ENCODE results near the gene IL18BP.

IL18BP gene

DNA sequence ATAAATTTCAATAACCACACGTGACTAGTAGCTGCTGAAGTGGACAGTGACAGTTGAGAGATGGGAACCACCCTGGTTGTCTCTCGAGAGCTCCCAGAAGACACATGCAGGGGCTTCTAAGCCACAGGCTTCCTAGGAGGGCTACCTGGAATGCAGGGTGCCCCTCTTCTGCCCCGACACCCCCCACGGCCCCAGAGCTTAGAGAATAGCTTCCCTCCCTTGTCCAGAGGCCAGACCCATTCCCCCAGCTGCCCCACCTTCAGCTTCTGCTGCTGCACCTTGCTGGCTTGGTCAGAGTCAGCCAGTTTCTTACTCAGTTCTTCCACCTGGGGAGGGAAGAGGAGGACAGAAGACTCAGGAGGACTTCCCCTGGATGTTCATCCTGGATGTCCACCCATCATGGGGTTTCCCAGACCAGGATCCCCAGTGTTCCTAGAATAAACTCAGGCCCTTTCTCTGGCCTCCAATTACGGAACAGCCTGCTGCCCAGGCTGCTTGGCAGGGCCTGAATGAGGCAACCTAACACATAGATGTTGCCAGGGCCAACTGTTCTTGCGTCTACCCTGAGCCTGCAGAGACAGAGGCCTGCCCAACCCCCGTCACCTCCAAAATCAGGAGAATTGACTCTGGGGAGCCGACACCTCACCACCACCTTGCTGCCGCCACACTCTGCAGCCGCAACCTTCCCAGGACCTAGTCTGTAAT lies 12.0 kb downstream of the IL18BP start:
- Histone ChIP-seq H3K36me3 (ENCODE audit: control insufficient read depth, low read length) (peaks cover 95% of the 10 kb centered on the region), H3F3A (ENCODE audit: control insufficient read depth, insufficient read depth) (no peaks in the 10 kb centered on the region), H3K27me3 (ENCODE audit: control insufficient read depth, low read length) (no peaks in the 10 kb centered on the region), H3K9me2 (replicated peaks; ENCODE audit: control insufficient read depth, low read length) (no peaks in the 10 kb centered on the region), H3K4me1 (ENCODE audit: control insufficient read depth, low read length) (no peaks in the 10 kb centered on the region), H4K20me1 (ENCODE audit: control insufficient read depth, insufficient read depth, low read depth, low read length) (no peaks in the 10 kb centered on the region; the same call in 1 of the 2 replicates), H3K4me3 (ENCODE audit: low read length) (no peak overlapping the region), H3K79me2 (ENCODE audit: control insufficient read depth, low read length) (no peaks in the 10 kb centered on the region), H3K9me3 (ENCODE audit: control insufficient read depth, insufficient read depth, low read length) (no peaks in the 10 kb centered on the region), H3K27ac (ENCODE audit: low read depth, low read length) (no peak overlapping the region), H3K4me2 (ENCODE audit: low read length) (no peak overlapping the region)
- TF ChIP-seq, protein P1, sequence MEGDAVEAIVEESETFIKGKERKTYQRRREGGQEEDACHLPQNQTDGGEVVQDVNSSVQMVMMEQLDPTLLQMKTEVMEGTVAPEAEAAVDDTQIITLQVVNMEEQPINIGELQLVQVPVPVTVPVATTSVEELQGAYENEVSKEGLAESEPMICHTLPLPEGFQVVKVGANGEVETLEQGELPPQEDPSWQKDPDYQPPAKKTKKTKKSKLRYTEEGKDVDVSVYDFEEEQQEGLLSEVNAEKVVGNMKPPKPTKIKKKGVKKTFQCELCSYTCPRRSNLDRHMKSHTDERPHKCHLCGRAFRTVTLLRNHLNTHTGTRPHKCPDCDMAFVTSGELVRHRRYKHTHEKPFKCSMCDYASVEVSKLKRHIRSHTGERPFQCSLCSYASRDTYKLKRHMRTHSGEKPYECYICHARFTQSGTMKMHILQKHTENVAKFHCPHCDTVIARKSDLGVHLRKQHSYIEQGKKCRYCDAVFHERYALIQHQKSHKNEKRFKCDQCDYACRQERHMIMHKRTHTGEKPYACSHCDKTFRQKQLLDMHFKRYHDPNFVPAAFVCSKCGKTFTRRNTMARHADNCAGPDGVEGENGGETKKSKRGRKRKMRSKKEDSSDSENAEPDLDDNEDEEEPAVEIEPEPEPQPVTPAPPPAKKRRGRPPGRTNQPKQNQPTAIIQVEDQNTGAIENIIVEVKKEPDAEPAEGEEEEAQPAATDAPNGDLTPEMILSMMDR (IDR thresholded peaks at IDR 0.05; ENCODE audit: low read depth, low read length, poor library complexity, severe bottlenecking) = no peak
- no peak for TF ChIP-seq EZH2phosphoT487 (IDR thresholded peaks at IDR 0.05; ENCODE audit: borderline replicate concordance, low read length)

DNA sequence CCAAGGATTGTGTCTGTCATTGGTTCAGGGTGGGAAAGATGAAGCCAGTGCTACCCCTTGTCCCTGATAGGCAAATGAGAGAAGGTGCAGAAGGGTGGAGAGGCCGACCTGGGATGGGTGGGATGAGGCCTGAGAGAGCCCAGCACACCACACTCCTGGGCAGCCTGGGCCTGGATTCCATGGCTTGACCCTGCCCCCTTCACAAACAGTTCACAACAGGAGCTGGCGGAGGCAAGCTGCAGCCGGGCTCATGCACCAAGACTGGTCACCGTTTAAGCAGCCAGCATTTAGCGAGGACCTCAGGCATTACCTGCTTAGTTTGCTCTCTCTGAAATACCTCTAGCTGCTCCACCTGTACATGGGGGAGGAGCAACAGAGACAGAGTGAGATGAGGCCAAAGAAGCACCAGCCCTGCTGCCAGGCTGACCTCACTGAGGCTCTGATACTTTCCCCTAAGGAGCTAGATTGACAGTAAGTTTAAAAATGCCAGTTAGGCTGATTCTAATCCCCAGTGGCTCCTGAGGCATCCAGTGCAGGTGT lies 13.5 kb downstream of the IL18BP start:
- Histone ChIP-seq H3K27ac (ENCODE audit: low read depth, low read length) (no peak overlapping the region), H3K4me3 (ENCODE audit: low read length) (no peak overlapping the region), H3K79me2 (ENCODE audit: control insufficient read depth, low read length) (no peaks in the 10 kb centered on the region), H3K27me3 (ENCODE audit: control insufficient read depth, low read length) (no peaks in the 10 kb centered on the region), H3K36me3 (ENCODE audit: control insufficient read depth, low read length) (peaks cover 95% of the 10 kb centered on the region), H3K4me2 (ENCODE audit: low read length) (no peak overlapping the region), H4K20me1 (ENCODE audit: control insufficient read depth, insufficient read depth, low read depth, low read length) (no peaks in the 10 kb centered on the region; the same call in 1 of the 2 replicates), H3F3A (ENCODE audit: control insufficient read depth, insufficient read depth) (no peaks in the 10 kb centered on the region), H3K9me3 (ENCODE audit: control insufficient read depth, insufficient read depth, low read length) (no peaks in the 10 kb centered on the region), H3K9me2 (replicated peaks; ENCODE audit: control insufficient read depth, low read length) (no peaks in the 10 kb centered on the region), H3K4me1 (ENCODE audit: control insufficient read depth, low read length) (no peaks in the 10 kb centered on the region)
- no peak for TF ChIP-seq EZH2phosphoT487 (IDR thresholded peaks at IDR 0.05; ENCODE audit: borderline replicate concordance, low read length)
- TF ChIP-seq, protein P1 (IDR thresholded peaks at IDR 0.05; ENCODE audit: low read depth, low read length, poor library complexity, severe bottlenecking) = no peak

DNA sequence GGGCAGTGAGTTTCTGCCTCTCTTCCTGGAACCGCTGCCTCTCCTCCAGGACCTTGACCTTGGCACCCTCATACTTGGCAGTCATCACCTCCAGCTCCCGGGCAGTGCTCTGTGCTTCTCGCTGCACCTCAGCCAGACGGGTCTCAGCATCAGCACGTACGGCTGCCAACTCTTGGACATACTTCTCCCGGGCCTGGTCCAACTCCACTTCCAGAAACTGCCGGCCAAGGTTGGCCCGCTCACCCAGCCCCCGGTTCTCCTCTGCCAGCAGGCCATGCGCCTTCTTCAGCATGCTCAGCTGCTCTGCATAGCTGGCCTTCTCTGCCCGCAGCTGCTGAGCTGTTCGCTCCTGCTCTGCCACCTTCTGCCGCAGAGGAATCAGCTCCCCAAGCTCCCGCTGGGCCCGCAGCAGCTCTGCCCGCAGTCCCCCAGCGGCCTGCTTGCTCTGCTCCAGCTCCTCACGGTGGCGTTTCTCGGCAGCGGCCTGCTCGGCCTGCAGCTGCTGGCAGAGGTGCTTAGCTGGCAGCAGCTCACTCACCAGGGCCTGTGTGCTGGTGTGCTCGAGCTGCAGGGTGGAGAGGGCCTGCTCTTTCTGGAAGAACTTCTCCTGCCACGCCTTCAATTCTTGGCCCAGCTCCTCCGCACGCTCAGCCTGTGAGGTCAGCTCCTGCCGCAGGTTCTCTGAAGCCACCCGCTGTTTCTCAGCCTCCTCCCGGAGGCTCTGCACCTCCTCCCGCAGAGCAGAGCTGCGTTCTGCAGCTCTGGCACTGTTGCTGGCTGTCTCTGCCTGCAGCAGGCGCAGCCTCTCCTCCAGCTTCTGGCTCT lies 14.4 kb downstream of the IL18BP start:
- TF ChIP-seq EZH2phosphoT487 (IDR thresholded peaks at IDR 0.05; ENCODE audit: borderline replicate concordance, low read length) = no peak
- Histone ChIP-seq H3K4me2 (ENCODE audit: low read length) (no peak overlapping the region), H3K27ac (ENCODE audit: low read depth, low read length) (no peak overlapping the region)

More for the DNA sequence above, 14.4 kb downstream of the IL18BP start:
- Histone ChIP-seq H3K36me3 (ENCODE audit: control insufficient read depth, low read length) (peaks cover 95% of the 10 kb centered on the region), H3K79me2 (ENCODE audit: control insufficient read depth, low read length) (no peaks in the 10 kb centered on the region), H3K27me3 (ENCODE audit: control insufficient read depth, low read length) (no peaks in the 10 kb centered on the region), H4K20me1 (ENCODE audit: control insufficient read depth, insufficient read depth, low read depth, low read length) (no peaks in the 10 kb centered on the region), H3F3A (ENCODE audit: control insufficient read depth, insufficient read depth) (no peaks in the 10 kb centered on the region), H3K9me2 (replicated peaks; ENCODE audit: control insufficient read depth, low read length) (no peaks in the 10 kb centered on the region), H3K4me1 (ENCODE audit: control insufficient read depth, low read length) (no peaks in the 10 kb centered on the region), H3K9me3 (ENCODE audit: control insufficient read depth, insufficient read depth, low read length) (no peaks in the 10 kb centered on the region), H3K4me3 (ENCODE audit: low read length) (no peak overlapping the region)

All from DOHH2 (cell line).